ENCODE data around the gene COL4A4. TPM values are rescaled to one million over a fixed set of nuclear protein-coding genes. Genes with fewer than 3 reads are reported as not detected.

COL4A4 gene
- total and polyA plus RNA-seq, 2 experiments from 2014 or later, result 1.3 to 3.1 TPM

- Mint-ChIP-seq H3K4me3 (no peak overlapping the region), H3K4me1 (no peaks in the 10 kb centered on the region), H3K9me3 (no peaks in the 10 kb centered on the region), H3K27ac (no peak overlapping the region), H3K36me3 (ENCODE audit: low read depth) (no peaks in the 10 kb centered on the region), H3K27me3 (ENCODE audit: insufficient read depth, low read depth, poor library complexity) (no peaks in the 10 kb centered on the region)
- Histone ChIP-seq H2AFZ (no peak overlapping the region), H3K27me3 (ENCODE audit: insufficient read depth) (no peaks in the 10 kb centered on the region), H3K4me1 (ENCODE audit: insufficient read depth) (0 out of 2 replicates have a peak, but pooled peaks cover 4% of the 10 kb centered on the region), H3K27ac (ENCODE audit: low read depth) (no peak overlapping the region), H3K4me2 (no peak overlapping the region), H3F3A (replicated peaks; ENCODE audit: low read depth) (no peaks in the 10 kb centered on the region), H3K36me3 (ENCODE audit: insufficient read depth) (no peaks in the 10 kb centered on the region), H4K20me1 (replicated peaks; ENCODE audit: insufficient read depth) (no peaks in the 10 kb centered on the region), H3K4me3 (no peak overlapping the region), H3K9me2 (ENCODE audit: insufficient read depth) (peaks cover 8% of the 10 kb centered on the region; the same call in 1 of the 2 replicates), H3K79me2 (replicated peaks; ENCODE audit: insufficient read depth) (no peaks in the 10 kb centered on the region)
- no peak for ATAC-seq
- no peak for DNase-seq (ENCODE audit: low spot score)
- TF ChIP-seq EZH2 (IDR thresholded peaks at IDR 0.05; ENCODE audit: low read depth, unreplicated experiment) (no peak), CREB1 (CRISPR knock-in tag; IDR thresholded peaks at IDR 0.05; ENCODE audit: low read depth) (no peak), JUNB (IDR thresholded peaks at IDR 0.05; ENCODE audit: unreplicated experiment) (no peak), POLR2AphosphoS5 (IDR thresholded peaks at IDR 0.05; ENCODE audit: low read depth) (no peak), CTCF (conservative IDR thresholded peaks at IDR 0.05; ENCODE audit: low read depth in 2 of 2) (no peak), ETS1 (IDR thresholded peaks at IDR 0.05) (no peak), ZNF114 (CRISPR knock-in tag; IDR thresholded peaks at IDR 0.05) (no peak), NANOG (IDR thresholded peaks at IDR 0.05; ENCODE audit: borderline replicate concordance) (no peak), ZNF331 (CRISPR knock-in tag; IDR thresholded peaks at IDR 0.05; ENCODE audit: low read depth) (no peak), ZNF462 (CRISPR knock-in tag; IDR thresholded peaks at IDR 0.05) (no peak), STAT1 (IDR thresholded peaks at IDR 0.05; ENCODE audit: unreplicated experiment) (no peak), EZH2phosphoT487 (IDR thresholded peaks at IDR 0.05; ENCODE audit: unreplicated experiment) (no peak), REST (IDR thresholded peaks at IDR 0.05; ENCODE audit: unreplicated experiment) (no peak)
These were observed 198.6 kb downstream of the COL4A4 start for GRCh38 chr2:226965376-226965775.
